Epithelial cell of esophagus (primary cell): ENCODE results near the gene C14orf119.

Source experiments
- DNase-seq: peaks from one replicate; pipeline ENCODE4 v3.0.0; 2010; ENCODE audit warnings: low read depth
- H3K4me3 ChIP-seq: 2 replicates; pipeline ENCODE4 v1.5.1; 2011; ENCODE audit warnings: mild to moderate bottlenecking, low read length, control low read depth
- CTCF ChIP-seq: IDR thresholded peaks from 2 replicates; pipeline ENCODE4 v1.5.1; 2011; ENCODE audit warnings: low read depth, mild to moderate bottlenecking, low read length, control low read depth, inconsistent platforms; ENCODE audit not compliant: insufficient read depth; ENCODE audit errors: missing control alignments

C14orf119 gene

DNA sequence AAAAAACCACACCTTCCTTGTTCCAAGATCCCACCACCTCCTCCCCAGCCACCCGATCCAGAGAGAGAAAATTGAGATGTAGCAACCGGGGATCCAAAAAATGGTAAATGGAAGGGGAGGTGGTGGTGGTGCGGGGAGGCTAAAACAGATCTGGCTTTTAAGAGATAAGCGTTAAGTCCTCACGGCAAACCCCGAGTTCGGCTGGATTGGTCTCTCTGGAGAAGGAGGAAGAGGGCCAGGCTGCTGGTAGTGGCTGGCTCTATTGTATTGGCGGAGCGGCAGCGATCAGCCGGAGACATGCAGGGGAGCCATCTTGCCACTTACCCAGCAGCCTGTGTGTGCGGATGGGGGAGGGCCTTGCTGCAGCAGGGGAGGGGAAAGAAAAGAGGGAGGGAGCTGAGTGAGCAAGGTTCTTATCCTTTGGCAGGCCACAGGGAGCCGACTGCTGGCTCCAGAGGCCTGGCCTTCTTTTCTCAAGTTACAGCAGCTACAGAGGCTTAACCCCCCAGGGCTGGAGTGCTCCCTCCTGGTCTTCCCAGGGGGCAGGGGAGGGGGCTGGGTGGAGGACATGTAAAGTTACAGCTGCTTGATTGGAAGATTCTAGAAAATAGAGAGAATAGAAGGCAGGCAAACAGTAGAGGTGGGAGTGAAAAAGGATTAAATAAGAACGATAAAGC lies 23.9 kb upstream of the C14orf119 start:
- peak; percentile 92 for DNase-seq
- H3K4me3 ChIP-seq = peak overlapping the region; percentile 92
- TF ChIP-seq CTCF = no peak

DNA sequence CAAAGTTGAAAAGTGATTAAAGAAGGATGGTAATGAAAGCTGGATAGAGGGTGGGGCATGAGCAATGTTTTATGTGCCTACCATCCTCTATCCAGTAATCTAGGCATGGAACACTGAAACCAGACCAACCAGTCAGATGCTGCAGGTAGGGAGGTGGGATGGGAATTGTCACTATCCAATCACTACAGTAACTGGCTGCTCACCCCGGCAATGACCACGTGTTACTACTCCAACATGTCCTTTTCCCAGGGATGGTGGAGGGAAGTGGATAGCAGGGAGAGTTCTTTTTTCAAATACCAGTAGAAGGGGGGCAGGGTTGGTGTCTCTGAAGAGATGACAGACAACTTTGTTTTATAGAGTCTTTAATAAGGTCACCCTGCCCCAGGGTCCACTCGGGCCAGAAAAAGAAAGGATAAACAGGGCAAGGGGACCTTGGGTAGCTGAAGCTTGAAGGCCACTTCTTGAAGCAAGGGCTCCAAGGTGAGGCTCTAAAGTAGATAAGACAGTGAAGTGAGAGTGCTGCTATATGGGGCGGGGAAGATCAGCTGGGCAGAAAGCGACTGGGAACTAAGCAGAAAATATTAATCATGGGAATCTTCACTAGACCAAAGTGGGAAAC lies 23.3 kb upstream of the C14orf119 start:
- peak; percentile 82 for DNase-seq
- H3K4me3 ChIP-seq = peak overlapping the region; percentile 92
- TF ChIP-seq CTCF = no peak

DNA sequence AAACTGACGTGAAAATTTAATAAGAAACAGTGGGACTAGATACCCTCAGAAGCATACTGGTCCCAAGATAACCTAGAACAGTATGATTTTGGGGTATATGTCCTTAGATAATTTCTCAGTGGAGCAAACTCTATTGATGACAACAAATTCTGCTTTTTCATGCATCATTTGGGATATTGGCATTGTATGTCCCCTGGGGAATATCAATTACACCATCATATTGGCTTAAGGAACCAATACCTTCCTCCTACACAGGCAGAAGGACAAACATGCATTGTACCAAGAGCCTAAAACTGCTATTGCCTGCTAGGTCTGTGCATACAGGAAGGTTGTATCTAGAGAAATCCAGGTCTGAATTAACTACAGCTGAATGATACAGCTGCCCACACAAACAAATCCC lies 20.4 kb upstream of the C14orf119 start:
- DNase-seq = no peak
- H3K4me3 ChIP-seq = no peak overlapping the region
- no peak for TF ChIP-seq CTCF

DNA sequence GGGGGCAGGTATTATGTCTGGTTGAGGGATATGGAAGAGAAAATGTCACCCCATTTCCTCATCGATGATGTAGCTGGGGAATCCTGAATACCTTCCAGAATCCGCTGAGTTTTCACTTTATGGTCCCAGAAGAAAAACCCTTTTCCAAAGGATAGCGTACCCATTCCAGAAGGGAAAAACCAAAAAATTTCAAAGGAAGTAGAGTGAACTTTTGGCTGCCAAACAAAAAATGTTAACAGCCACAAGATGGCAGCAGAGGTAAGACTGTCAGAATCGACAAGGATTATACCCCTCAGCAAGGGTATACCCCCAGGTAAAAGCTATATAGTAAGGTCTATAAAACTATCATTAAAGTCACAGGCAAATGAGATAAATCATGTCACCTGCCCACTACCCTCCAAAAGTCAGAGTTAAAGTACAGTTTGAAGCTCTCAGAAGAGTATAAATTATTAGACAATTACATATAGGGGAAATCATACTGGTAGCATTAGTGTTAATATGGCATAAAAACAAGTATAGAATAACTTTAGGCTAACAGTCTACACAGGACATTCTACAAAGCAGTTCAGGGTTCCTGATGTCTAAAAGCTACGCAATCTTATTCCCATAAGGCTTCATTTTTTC lies 18.4 kb upstream of the C14orf119 start:
- TF ChIP-seq CTCF = peak; percentile 69
- DNase-seq = peak; percentile 43
- H3K4me3 ChIP-seq = no peak overlapping the region

- no peak for TF ChIP-seq CTCF
- DNase-seq = no peak
- no peak overlapping the region for H3K4me3 ChIP-seq
Observed at GRCh38 chr14:23077962-23078361, 17.3 kb upstream of the C14orf119 start.

- peak; percentile 85 for DNase-seq
- TF ChIP-seq CTCF = peak; percentile 7
- H3K4me3 ChIP-seq = no peak overlapping the region
Observed at GRCh38 chr14:23078692-23079116, 16.6 kb upstream of the C14orf119 start.
